NCI-H2227 treated with DMSO at 0.1 percent for 48 hours (cell line): ENCODE measurements around the gene ZNF732.
"Not testable (repeated sequence)": the region's sequence is repeated elsewhere in the genome, so short reads cannot be mapped to it uniquely, and the experiment has no call there.

Experiments used
- DNase-seq: peaks from one replicate; lab custom pipeline; 2025; lab: John Stamatoyannopoulos, UW

Gene ZNF732

DNA sequence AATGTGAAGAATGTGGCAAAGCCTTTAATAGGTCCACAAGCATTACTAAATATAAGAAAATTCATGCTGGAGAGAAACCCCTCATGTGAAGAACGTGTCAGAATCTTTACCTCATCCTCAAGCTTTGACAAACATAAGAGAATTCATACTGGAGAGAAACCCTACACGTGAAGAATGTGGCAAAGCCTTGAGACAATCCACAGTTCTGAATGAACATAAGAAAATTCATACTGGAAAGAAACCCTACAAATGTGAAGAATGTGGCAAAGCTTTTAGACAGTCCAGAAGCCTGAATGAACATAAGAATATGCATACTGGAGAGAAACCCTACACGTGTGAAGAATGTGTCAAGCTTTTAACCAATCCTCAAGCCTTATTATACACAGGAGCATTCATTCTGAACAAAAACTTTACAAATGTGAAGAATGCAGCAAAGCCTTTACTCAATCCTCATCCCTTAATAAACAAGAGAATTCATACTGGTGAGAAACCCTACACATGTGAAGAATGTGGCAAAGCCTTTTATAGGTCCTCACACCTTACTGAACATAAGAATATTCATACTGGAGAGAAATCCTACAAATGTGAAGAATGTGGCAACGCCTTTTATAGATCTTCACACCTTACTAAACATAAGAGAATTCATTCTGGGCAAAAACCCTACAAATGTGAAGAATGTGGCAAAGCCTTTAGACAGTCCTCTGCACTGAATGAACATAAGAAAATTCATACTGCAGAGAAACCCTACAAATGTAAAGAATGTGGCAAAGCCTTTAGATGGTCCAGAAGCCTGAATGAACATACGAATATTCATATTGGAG is 51.1 kb downstream of the ZNF732 start:
- no peak for DNase-seq

DNA sequence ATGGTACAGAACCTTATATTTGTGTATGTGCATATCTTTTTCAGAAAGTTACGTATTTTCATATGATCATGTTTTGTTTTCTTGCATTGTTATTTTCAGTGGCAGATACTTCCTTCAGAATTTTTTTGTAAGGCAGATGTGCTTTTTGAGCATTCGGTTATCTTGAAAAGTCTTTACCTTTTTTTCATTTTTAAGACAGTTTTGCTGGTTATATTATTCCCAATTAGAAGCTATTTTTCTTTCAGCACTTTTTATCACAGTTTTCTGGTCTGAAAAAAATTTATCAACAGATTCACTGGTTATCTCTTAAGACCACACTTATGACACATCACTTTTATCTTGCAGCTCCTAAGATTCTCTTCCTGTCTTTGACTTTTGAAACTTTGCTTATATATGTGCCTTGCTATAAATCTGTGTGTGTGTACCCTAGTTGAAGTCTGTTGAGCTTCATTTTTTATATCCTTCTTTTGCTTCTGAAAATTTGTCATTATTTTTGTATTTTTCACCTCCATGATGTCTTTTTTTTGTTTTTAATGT is 53.1 kb downstream of the ZNF732 start:
- DNase-seq: no peak

DNA sequence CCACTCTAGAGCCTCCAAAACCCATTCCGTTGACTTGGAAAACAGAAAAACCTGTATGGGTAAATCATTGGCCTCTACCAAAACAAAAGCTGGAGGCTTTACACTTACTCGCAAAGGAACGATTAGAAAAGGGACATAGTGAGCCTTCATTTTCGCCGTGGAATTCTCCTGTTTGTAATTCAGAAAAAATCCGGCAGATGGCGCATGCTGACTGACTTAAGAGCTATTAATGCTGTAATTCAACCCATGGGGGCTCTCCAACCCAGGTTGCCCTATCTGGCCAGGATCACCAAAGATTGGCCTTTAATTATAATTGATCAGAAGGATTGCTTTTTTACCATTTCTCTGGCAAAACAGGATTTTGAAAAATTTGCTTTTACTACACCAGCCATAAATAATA is 60.8 kb downstream of the ZNF732 start:
- no peak for DNase-seq

DNA sequence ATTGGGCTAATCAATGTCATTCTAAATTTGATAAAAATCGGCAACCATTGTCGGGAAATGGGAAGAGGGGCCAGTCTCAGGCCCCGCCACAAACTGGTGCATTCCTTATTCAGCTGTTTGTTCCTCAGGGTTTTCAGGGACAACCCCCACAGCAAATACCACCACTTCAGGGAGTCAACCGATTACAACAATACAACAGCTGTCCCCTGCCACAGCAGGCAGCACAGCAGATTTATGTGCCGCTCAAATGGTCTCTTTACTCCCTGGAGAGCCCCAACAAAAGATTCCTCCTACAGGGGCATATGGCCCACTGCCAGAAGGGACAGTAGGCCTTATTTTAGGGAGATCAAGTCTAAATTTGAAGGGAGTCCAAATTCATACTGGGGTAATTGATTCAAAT is 61.8 kb downstream of the ZNF732 start:
- peak; percentile 0 for DNase-seq

DNA sequence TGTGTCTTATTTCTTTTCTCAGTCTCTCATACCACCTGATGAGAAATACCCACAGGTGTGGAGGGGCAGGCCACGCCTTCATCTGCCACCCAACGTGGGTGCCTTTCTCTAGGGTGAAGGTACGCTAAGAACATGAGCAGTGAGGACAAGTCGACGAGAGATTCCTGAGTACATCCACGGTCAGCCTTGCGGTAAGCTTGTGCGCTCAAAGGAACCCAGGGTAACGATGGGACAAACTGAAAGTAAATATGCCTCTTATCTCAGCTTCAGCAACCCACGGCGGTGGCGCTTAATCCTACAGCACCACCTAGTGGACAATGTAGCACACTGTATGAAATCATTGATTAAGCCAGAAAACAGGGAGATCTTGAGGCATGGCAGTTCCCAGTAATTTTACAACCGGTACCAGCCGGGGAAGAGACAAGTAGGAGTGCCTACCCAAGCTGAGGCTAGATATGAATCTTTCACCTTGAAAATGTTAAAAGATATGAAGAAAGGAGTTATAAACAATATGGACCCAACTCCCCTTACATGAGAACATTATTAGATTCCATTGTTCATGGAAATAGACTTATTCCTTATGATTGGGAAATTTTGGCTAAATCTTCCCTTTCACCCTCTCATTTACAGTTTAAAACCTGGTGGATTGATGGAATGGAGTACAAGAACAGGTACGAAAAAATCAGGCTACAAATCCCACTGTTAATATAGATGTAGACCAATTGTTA is 63.0 kb downstream of the ZNF732 start:
- no peak for DNase-seq

DNA sequence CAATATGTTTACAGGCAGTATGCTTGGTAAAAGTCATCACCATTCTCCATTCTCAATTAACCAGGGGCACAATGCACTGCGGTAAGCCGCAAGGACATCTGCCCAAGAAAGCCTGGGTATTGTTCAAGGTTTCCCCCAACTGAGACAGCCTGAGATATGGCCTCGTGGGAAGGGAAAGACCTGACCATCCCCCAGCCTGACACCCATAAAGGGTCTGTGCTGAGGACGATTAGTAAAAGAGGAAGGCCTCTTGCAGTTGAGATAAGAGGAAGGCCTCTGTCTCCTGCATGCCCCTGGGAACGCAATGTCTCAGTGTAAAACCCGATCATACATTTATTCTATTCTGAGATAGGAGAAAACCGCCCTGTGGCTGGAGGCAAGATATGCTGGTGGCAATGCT is 63.9 kb downstream of the ZNF732 start:
- not testable (repeated sequence) for DNase-seq

DNA sequence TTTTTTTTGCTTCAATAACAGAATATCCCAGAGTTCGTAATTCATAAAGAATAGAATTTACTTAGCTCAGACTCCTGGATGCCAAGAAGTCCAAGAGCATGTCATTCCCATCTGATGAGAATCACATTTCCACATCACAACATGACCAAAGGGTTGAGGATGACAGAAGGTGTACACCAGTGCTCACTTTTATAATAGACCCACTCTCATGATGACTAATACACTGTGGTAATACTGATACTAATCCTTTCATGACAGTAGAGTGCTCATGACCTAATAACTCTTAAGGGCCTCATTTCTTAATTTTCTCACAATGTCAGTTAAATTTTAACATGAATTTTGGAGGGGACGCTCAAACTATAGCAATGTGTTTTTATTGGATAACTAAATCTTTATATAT is 69.2 kb downstream of the ZNF732 start:
- DNase-seq: no peak

DNA sequence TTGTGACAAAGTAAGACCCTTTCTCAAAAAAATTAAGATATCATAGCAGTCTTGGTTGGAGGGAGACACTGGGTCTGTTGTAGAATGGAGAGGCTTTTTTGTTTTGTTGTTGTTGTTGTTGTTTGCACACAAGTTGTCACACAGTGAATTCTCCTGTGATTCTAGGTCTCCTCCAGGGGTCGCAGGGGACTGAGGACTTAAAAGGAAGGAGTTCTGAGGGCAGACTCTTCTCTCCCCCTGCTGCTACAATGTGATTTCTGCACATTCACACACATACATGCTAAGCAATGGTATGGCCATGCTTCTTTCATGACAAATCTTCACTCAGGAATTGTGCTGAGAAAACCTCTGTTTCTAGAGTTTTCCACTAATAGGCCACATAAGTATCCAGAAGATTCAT is 71.1 kb downstream of the ZNF732 start:
- DNase-seq: no peak

DNA sequence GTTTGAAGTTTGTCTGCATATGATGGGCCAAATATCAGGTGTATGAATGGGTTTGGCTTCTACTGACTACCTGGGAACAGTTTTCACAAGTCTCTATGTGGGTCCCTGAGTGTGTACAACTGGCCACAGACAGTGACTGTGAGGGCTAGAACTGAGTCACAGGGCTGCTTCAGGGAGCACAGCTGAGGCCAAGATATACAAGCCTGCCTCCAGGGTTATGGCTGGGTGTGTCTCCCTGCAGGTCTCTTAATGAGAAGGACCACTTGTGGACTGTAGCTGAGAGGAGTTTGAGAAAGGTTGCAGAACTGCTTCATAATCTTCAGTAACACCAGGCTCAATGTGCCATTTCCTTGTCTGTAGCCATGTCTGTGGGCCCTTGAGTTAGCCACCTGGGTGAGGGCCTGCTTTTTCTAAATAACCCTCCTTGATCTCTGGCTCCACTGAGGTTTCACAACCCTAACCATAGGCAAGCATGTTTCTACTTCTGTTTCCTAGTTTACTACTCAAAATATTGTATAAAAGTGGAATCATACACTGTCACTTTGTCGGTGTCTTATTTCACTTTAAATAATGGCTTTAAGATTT is 81.3 kb downstream of the ZNF732 start:
- DNase-seq: no peak
